Inflammatory macrophage (primary cell): Measurements from ENCODE around the gene CMKLR1.

ENCODE experiments used
- DNase-seq, 2 donors: peaks; one replicate each; pipeline ENCODE4 v3.0.0-alpha.2; 2020 to 2022

Gene CMKLR1

GRCh38 chr12:108297895-108298760, 41.0 kb downstream of the CMKLR1 start:
- DNase-seq: peak; percentile 57 to 62

- no peak for DNase-seq
These were observed 41.7 kb downstream of the CMKLR1 start for GRCh38 chr12:108297424-108297823.

GRCh38 chr12:108296945-108297344, 42.2 kb downstream of the CMKLR1 start:
- DNase-seq: peak; percentile 7 to 35

GRCh38 chr12:108295641-108296040, 43.5 kb downstream of the CMKLR1 start:
- DNase-seq: no peak

GRCh38 chr12:108289350-108290161, 49.6 kb downstream of the CMKLR1 start:
- DNase-seq: no peak

GRCh38 chr12:108287227-108287626, 51.9 kb downstream of the CMKLR1 start:
- DNase-seq: no peak

- no peak for DNase-seq
These were observed 54.1 kb downstream of the CMKLR1 start for GRCh38 chr12:108285016-108285415.

- DNase-seq: no peak
These were observed 54.9 kb downstream of the CMKLR1 start for GRCh38 chr12:108284163-108284562.

GRCh38 chr12:108282676-108283075, 56.4 kb downstream of the CMKLR1 start:
- peak in 1 of 2 donors; percentile 31 for DNase-seq

GRCh38 chr12:108282160-108282559, 57.0 kb downstream of the CMKLR1 start:
- no peak for DNase-seq

- DNase-seq: no peak
These were observed 61.5 kb downstream of the CMKLR1 start for GRCh38 chr12:108277613-108278012.

- no peak for DNase-seq
These were observed 65.9 kb downstream of the CMKLR1 start for GRCh38 chr12:108273217-108273616.

- no peak for DNase-seq
These were observed 66.9 kb downstream of the CMKLR1 start for GRCh38 chr12:108271951-108272872.

GRCh38 chr12:108270849-108271143, 68.3 kb downstream of the CMKLR1 start:
- no peak for DNase-seq

GRCh38 chr12:108270035-108270848, 68.9 kb downstream of the CMKLR1 start:
- DNase-seq: peak; percentile 23 to 36

- no peak for DNase-seq
These were observed 69.9 kb downstream of the CMKLR1 start for GRCh38 chr12:108269224-108269623.

GRCh38 chr12:108268397-108268796, 70.7 kb downstream of the CMKLR1 start:
- peak; percentile 87 to 90 for DNase-seq

GRCh38 chr12:108267450-108267849, 71.7 kb downstream of the CMKLR1 start:
- no peak for DNase-seq

GRCh38 chr12:108266131-108266530, 73.0 kb downstream of the CMKLR1 start:
- no peak for DNase-seq

- no peak for DNase-seq
These were observed 73.6 kb downstream of the CMKLR1 start for GRCh38 chr12:108265505-108265904.

GRCh38 chr12:108260969-108261368, 78.1 kb downstream of the CMKLR1 start:
- no peak for DNase-seq

- DNase-seq: no peak
These were observed 79.1 kb downstream of the CMKLR1 start for GRCh38 chr12:108260039-108260438.
